A673 (cell line): ENCODE results near the gene BID. TPM values are rescaled to one million over a fixed set of nuclear protein-coding genes. Genes with fewer than 3 reads are reported as not detected.

ENCODE experiments used
- BruUV-seq: library from RNA; stranded (reverse); fragments of 400-500 nt; replicated peaks from 2 replicates; lab custom pipeline; 2021; lab: Mats Ljungman, UMichigan
- CTCF ChIA-PET: fragments of 300-600 bp; sonication (Branson Sonifier 250); formaldehyde crosslinking; loops from one replicate; lab custom pipeline; 2022; ENCODE audit warnings: antibody characterized with exemption; lab: Charles Lee
- POLR2A ChIA-PET: fragments of 300-600 bp; sonication (Branson Sonifier 250); formaldehyde crosslinking; loops from one replicate; lab custom pipeline; 2022; ENCODE audit warnings: antibody characterized with exemption; ENCODE audit not compliant: low non-redundant PET; lab: Charles Lee
- DNase-seq: peaks from one replicate; pipeline ENCODE4 v3.0.0-alpha.2; 2015; ENCODE audit warnings: low spot score
- H3K27ac ChIP-seq: fragments of 200-600 bp; sonication (generic); 2 replicates; pipeline ENCODE4 v1.5.1; 2016; ENCODE audit warnings: mixed run types, low read depth, mild to moderate bottlenecking, mixed read lengths, antibody characterized with exemption, low read length; ENCODE audit not compliant: poor library complexity, severe bottlenecking
- H3K27me3 ChIP-seq: fragments of 200-600 bp; sonication (generic); replicated peaks from 2 replicates; pipeline ENCODE4 v1.6.1; 2017; ENCODE audit warnings: mixed run types, low read depth, mild to moderate bottlenecking, mixed read lengths, antibody characterized with exemption, low read length; ENCODE audit not compliant: insufficient read depth, poor library complexity
- H3K36me3 ChIP-seq: fragments of 200-600 bp; sonication (generic); 2 replicates; pipeline ENCODE4 v1.6.1; 2016; ENCODE audit warnings: mixed run types, mild to moderate bottlenecking, mixed read lengths, antibody characterized with exemption, low read length; ENCODE audit not compliant: insufficient read depth, poor library complexity, severe bottlenecking
- H3K4me1 ChIP-seq: fragments of 200-600 bp; sonication (generic); 2 replicates; pipeline ENCODE4 v1.6.1; 2017; ENCODE audit warnings: mixed run types, mild to moderate bottlenecking, mixed read lengths, antibody characterized with exemption, low read length; ENCODE audit not compliant: insufficient read depth, poor library complexity, severe bottlenecking
- H3K4me3 ChIP-seq: fragments of 200-600 bp; sonication (generic); 2 replicates; pipeline ENCODE4 v1.5.1; 2016; ENCODE audit warnings: low read depth, mixed run types, mild to moderate bottlenecking, mixed read lengths, low read length; ENCODE audit not compliant: poor library complexity, severe bottlenecking
- H3K9me3 ChIP-seq: fragments of 200-600 bp; sonication (generic); 2 replicates; pipeline ENCODE4 v1.6.1; 2016; ENCODE audit warnings: mixed run types, low read depth, mild to moderate bottlenecking, mixed read lengths, antibody characterized with exemption, low read length; ENCODE audit not compliant: poor library complexity, severe bottlenecking
- EZH2 ChIP-seq: fragments of 200-600 bp; sonication (generic); IDR thresholded peaks from 2 replicates; pipeline ENCODE4 v1.6.1; 2017; ENCODE audit warnings: borderline replicate concordance, low read depth, mild to moderate bottlenecking, mixed read lengths, antibody characterized with exemption, low read length; ENCODE audit not compliant: poor library complexity, severe bottlenecking
- intact Hi-C: fragments of 100-400 bp; cut with micrococcal nuclease; formaldehyde crosslinking; loops from one replicate; pipeline ENCODE4 v1.10.0; 2022; ENCODE audit not compliant: unreplicated experiment
- total RNA-seq: library from RNA; stranded (reverse); gene quantifications from 2 replicates; pipeline ENCODE4 v1.2.3, GENCODE V29; 2021
- TF ChIP-seq, protein P1 (sequence below): fragments of 300-800, 200-600 bp; sonication (generic); conservative IDR thresholded peaks from 2 replicates; pipeline ENCODE4 v1.5.1; 2017; ENCODE audit warnings: low read depth, mild to moderate bottlenecking, antibody characterized with exemption, low read length, moderate library complexity, mixed read lengths

The BID gene
- total RNA-seq, 1 experiment from 2014 or later, result 74.6 TPM

DNA sequence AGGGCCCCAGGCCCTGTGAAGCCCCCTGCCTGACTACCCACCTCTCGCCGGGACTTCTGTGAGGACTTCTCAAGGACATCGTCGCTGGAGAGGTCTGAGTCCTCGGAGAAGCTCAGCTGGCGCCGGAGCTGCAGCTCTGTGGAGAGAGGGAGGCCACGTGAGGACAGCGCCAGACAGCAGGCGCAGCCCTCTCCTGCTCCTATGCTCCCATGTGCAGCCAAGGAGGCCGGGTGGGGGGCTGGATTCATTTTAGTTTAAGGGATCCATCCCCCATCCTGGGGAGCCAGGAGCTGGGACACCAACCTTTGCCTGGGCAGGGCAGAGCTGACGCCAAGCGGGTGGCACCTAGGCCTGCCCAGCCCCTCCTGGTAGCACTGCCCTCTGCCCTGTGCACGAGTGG, 42.4 kb upstream of the BID start:
- no peak overlapping the region for H3K4me3 ChIP-seq
- DNase-seq, result no peak
- BruUV-seq, result no TSS peak
- TF ChIP-seq, protein P1, sequence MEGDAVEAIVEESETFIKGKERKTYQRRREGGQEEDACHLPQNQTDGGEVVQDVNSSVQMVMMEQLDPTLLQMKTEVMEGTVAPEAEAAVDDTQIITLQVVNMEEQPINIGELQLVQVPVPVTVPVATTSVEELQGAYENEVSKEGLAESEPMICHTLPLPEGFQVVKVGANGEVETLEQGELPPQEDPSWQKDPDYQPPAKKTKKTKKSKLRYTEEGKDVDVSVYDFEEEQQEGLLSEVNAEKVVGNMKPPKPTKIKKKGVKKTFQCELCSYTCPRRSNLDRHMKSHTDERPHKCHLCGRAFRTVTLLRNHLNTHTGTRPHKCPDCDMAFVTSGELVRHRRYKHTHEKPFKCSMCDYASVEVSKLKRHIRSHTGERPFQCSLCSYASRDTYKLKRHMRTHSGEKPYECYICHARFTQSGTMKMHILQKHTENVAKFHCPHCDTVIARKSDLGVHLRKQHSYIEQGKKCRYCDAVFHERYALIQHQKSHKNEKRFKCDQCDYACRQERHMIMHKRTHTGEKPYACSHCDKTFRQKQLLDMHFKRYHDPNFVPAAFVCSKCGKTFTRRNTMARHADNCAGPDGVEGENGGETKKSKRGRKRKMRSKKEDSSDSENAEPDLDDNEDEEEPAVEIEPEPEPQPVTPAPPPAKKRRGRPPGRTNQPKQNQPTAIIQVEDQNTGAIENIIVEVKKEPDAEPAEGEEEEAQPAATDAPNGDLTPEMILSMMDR, result no peak
- no peak for TF ChIP-seq EZH2
- POLR2A ChIA-PET, result no interaction called here
- no peaks in the 10 kb centered on the region for H3K36me3 ChIP-seq
- CTCF ChIA-PET, result no interaction called here
- H3K4me1 ChIP-seq, result no peaks in the 10 kb centered on the region
- no peak overlapping the region for H3K27ac ChIP-seq
- no peaks in the 10 kb centered on the region for H3K27me3 ChIP-seq
- H3K9me3 ChIP-seq, result no peaks in the 10 kb centered on the region
- intact Hi-C loops, result no loop called here

DNA sequence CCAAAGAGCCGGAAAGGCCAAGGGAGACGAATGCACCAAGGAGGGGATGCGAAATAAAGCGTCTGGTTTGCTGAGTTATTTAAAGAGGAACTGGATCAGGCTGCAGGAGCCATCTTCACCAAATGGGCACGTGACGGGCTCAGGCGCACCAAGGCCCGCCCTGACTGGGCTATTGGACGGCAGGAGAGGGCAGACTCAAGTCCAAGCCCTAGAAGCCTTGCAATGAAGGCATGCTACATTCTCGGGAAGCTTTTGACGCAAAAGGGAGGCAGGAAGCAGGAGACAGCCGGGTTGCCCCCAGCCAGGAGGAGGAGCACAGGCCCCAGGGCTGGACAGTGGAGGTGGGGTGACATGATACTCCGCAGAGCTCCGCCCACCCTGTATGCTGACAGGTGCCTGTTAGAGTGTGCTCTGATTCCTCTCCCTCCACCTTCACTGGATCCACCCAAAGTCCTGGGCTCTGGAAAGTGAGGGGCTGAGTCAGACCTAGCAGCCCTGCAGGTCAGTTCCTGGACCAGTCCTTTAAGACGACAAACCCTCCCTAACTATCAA, 41.5 kb upstream of the BID start:
- Histone ChIP-seq H3K27ac (no peak overlapping the region), H3K27me3 (no peaks in the 10 kb centered on the region), H3K4me3 (no peak overlapping the region), H3K4me1 (no peaks in the 10 kb centered on the region), H3K36me3 (peaks cover under 1% of the 10 kb centered on the region), H3K9me3 (no peaks in the 10 kb centered on the region)
- intact Hi-C loops, result no loop called here
- TF ChIP-seq, protein P1, result no peak
- no peak for TF ChIP-seq EZH2
- BruUV-seq, result no TSS peak
- CTCF ChIA-PET, result no interaction called here
- POLR2A ChIA-PET, result no interaction called here
- no peak for DNase-seq

DNA sequence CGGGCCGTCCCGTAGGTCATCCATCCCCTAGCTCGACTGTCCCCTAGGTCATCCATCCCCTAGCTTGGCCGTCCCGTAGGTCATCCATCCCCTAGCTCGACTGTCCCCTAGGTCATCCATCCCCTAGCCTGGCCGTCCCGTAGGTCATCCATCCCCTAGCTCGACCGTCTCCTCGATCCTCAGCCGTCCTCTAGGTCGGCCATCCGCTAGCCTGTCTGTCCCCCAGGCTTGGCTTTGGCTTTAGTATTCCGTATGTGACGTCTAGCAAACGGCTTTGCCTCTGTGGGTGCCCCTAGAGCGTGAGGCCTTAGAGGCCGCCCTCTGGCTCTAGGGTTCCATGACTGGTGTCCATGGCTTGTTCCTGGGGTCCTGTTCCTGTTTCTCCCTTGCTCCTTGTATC, 40.6 kb upstream of the BID start:
- no peaks in the 10 kb centered on the region for H3K4me1 ChIP-seq
- CTCF ChIA-PET, result no interaction called here
- H3K4me3 ChIP-seq, result no peak overlapping the region
- H3K27me3 ChIP-seq, result no peaks in the 10 kb centered on the region
- POLR2A ChIA-PET, result no interaction called here
- H3K9me3 ChIP-seq, result no peaks in the 10 kb centered on the region
- DNase-seq, result no peak
- H3K36me3 ChIP-seq, result peaks cover 3% of the 10 kb centered on the region
- no TSS peak for BruUV-seq
- TF ChIP-seq EZH2, result no peak
- TF ChIP-seq, protein P1, result no peak
- intact Hi-C loops, result no loop called here
- no peak overlapping the region for H3K27ac ChIP-seq
